OCI-LY1 (cell line): ENCODE results near the gene ST6GALNAC3.

ENCODE experiments used
- H2AFZ ChIP-seq: fragments of 200-600 bp; sonication (generic), shearing (Covaris generic); 2 replicates; pipeline ENCODE4 v1.6.0; 2014; ENCODE audit warnings: antibody characterized with exemption, mild to moderate bottlenecking, low read length
- H3F3A ChIP-seq: fragments of 200-600 bp; sonication (generic), shearing (Covaris generic); 2 replicates; pipeline ENCODE4 v1.6.0; 2014; ENCODE audit warnings: mild to moderate bottlenecking, antibody characterized with exemption, low read length, moderate library complexity; ENCODE audit not compliant: insufficient read depth
- H3K27ac ChIP-seq: fragments of 200-600 bp; sonication (generic); 2 replicates; pipeline ENCODE4 v1.5.1; 2014; ENCODE audit warnings: low read length, mixed run types, mild to moderate bottlenecking, low read depth; ENCODE audit not compliant: poor library complexity, severe bottlenecking
- H3K27me3 ChIP-seq: fragments of 200-600 bp; sonication (generic); 2 replicates; pipeline ENCODE4 v1.6.0; 2014; ENCODE audit warnings: antibody characterized with exemption, mild to moderate bottlenecking, low read length, moderate library complexity; ENCODE audit not compliant: insufficient read depth
- H3K36me3 ChIP-seq: fragments of 200-600 bp; sonication (generic); 2 replicates; pipeline ENCODE4 v1.6.1; 2014; ENCODE audit warnings: mild to moderate bottlenecking, antibody characterized with exemption, low read length, moderate library complexity, mixed read lengths; ENCODE audit not compliant: insufficient read depth
- H3K4me1 ChIP-seq: fragments of 200-600 bp; sonication (generic); 2 replicates; pipeline ENCODE4 v1.5.1; 2014; ENCODE audit warnings: mild to moderate bottlenecking, low read length, moderate library complexity; ENCODE audit not compliant: insufficient read depth, severe bottlenecking
- H3K4me2 ChIP-seq: fragments of 200-600 bp; sonication (generic), shearing (Covaris generic); 2 replicates; pipeline ENCODE4 v1.6.1; 2014; ENCODE audit warnings: low read length
- H3K4me3 ChIP-seq: fragments of 200-600 bp; sonication (generic); 2 replicates; pipeline ENCODE4 v1.5.1; 2014; ENCODE audit warnings: low read length, low read depth, mild to moderate bottlenecking, mixed read lengths; ENCODE audit not compliant: poor library complexity, severe bottlenecking
- H3K79me2 ChIP-seq: fragments of 200-600 bp; shearing (Covaris generic); 2 replicates; pipeline ENCODE4 v1.6.1; 2016; ENCODE audit warnings: mixed run types, low read length, mixed read lengths; ENCODE audit not compliant: insufficient read depth
- H3K9ac ChIP-seq: fragments of 200-600 bp; sonication (generic), shearing (Covaris generic); 2 replicates; pipeline ENCODE4 v1.6.1; 2014; ENCODE audit warnings: mild to moderate bottlenecking, low read length, mixed read lengths
- H3K9me2 ChIP-seq: fragments of 200-600 bp; sonication (generic), shearing (Covaris generic); 2 replicates; pipeline ENCODE4 v1.6.1; 2014; ENCODE audit warnings: low read depth, mild to moderate bottlenecking, low read length, mixed read lengths
- H3K9me3 ChIP-seq: fragments of 200-600 bp; shearing (Covaris generic); 2 replicates; pipeline ENCODE4 v1.6.1; 2014; ENCODE audit warnings: low read length, mixed read lengths
- H4K20me1 ChIP-seq: fragments of 200-600 bp; sonication (generic), shearing (Covaris generic); 2 replicates; pipeline ENCODE4 v1.6.0; 2016; ENCODE audit warnings: mild to moderate bottlenecking, low read length; ENCODE audit not compliant: insufficient read depth
- CTCF ChIP-seq: fragments of 200-600 bp; sonication (generic), shearing (Covaris generic); IDR thresholded peaks from 2 replicates; pipeline ENCODE4 v1.5.1; 2017; ENCODE audit warnings: mild to moderate bottlenecking, antibody characterized with exemption, low read length, moderate library complexity, mixed read lengths
- EZH2 ChIP-seq: fragments of 200-600 bp; sonication (generic), shearing (Covaris generic); IDR thresholded peaks from 2 replicates; pipeline ENCODE4 v1.8.0; 2017; ENCODE audit warnings: borderline replicate concordance, mixed run types, mild to moderate bottlenecking, antibody characterized with exemption, low read length, moderate library complexity, mixed read lengths

The ST6GALNAC3 gene

DNA sequence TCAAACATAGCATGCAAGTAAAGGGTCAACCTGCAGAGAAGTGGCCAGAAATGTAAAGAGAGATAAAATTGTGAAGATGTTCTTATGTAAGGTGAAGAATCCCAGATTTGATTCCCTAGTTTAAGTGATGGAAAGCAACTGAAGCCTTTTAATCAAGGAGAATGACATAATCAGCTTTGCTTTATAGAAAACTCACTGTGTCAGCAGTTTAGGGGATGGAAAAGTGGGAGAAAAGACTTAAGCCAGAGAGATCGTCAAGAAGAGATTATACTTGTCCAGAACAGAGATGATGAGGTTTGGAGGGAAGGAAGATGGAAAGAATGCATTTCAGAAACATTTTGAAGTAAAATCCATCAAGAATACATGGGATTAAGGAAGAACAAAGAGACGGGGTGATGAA is 517.4 kb downstream of the ST6GALNAC3 start:
- Histone ChIP-seq H3K27me3 (no peaks in the 10 kb centered on the region), H2AFZ (no peak overlapping the region), H3F3A (no peaks in the 10 kb centered on the region), H3K9me2 (no peaks in the 10 kb centered on the region), H3K4me1 (no peaks in the 10 kb centered on the region), H3K9me3 (no peaks in the 10 kb centered on the region), H4K20me1 (no peaks in the 10 kb centered on the region), H3K27ac (no peak overlapping the region), H3K79me2 (no peaks in the 10 kb centered on the region), H3K4me3 (no peak overlapping the region), H3K4me2 (no peak overlapping the region), H3K9ac (no peak overlapping the region), H3K36me3 (no peaks in the 10 kb centered on the region)
- TF ChIP-seq EZH2 (no peak), CTCF (no peak)

- H3K27ac ChIP-seq = no peak overlapping the region
- H3K79me2 ChIP-seq = no peaks in the 10 kb centered on the region
- no peak overlapping the region for H2AFZ ChIP-seq
- no peaks in the 10 kb centered on the region for H3K27me3 ChIP-seq
- H3K9me3 ChIP-seq = no peaks in the 10 kb centered on the region
- no peaks in the 10 kb centered on the region for H3K9me2 ChIP-seq
- H3K4me2 ChIP-seq = no peak overlapping the region
- no peak overlapping the region for H3K9ac ChIP-seq
- TF ChIP-seq CTCF (no peak), EZH2 (no peak)
- no peaks in the 10 kb centered on the region for H3K4me1 ChIP-seq
- H3K4me3 ChIP-seq = no peak overlapping the region
- H3F3A ChIP-seq = no peaks in the 10 kb centered on the region
- no peaks in the 10 kb centered on the region for H4K20me1 ChIP-seq
- H3K36me3 ChIP-seq = no peaks in the 10 kb centered on the region
These were observed 518.6 kb downstream of the ST6GALNAC3 start for GRCh38 chr1:76593141-76593540.

GRCh38 chr1:76593618-76594017 is 519.1 kb downstream of the ST6GALNAC3 start:
- H3K36me3 ChIP-seq = no peaks in the 10 kb centered on the region
- no peak overlapping the region for H3K27ac ChIP-seq
- H3K9me3 ChIP-seq = no peaks in the 10 kb centered on the region
- no peak overlapping the region for H3K9ac ChIP-seq
- H2AFZ ChIP-seq = no peak overlapping the region
- no peaks in the 10 kb centered on the region for H3F3A ChIP-seq
- H3K4me3 ChIP-seq = no peak overlapping the region
- H3K27me3 ChIP-seq = no peaks in the 10 kb centered on the region
- H3K4me1 ChIP-seq = no peaks in the 10 kb centered on the region
- H3K79me2 ChIP-seq = no peaks in the 10 kb centered on the region
- no peaks in the 10 kb centered on the region for H4K20me1 ChIP-seq
- no peak overlapping the region for H3K4me2 ChIP-seq
- no peaks in the 10 kb centered on the region for H3K9me2 ChIP-seq
- TF ChIP-seq CTCF = no peak
- TF ChIP-seq EZH2 = no peak
